H9 (cell line): ENCODE data around the gene GLS2. TPM values are rescaled to one million over a fixed set of nuclear protein-coding genes. Genes with fewer than 3 reads are reported as not detected.

Experiments
- DNase-seq: peaks from one replicate; pipeline ENCODE4 v3.0.0-alpha.2; 2017
- H2AFZ ChIP-seq: one replicate; pipeline ENCODE4 v1.6.1; 2013; ENCODE audit warnings: mild to moderate bottlenecking, low read length, control low read depth, moderate library complexity
- H2AK5ac ChIP-seq: 2 replicates; pipeline ENCODE4 v1.6.1; 2013; ENCODE audit warnings: low read length, control low read depth, mixed read lengths; ENCODE audit not compliant: insufficient read length
- H2BK120ac ChIP-seq: one replicate; pipeline ENCODE4 v1.6.1; 2013; ENCODE audit warnings: low read depth, mild to moderate bottlenecking, low read length, control low read depth, inconsistent platforms; ENCODE audit not compliant: poor library complexity, severe bottlenecking
- H2BK12ac ChIP-seq: 2 replicates; pipeline ENCODE4 v1.6.1; 2013; ENCODE audit warnings: low read length, control low read depth, mixed read lengths, low read depth; ENCODE audit not compliant: insufficient read length
- H2BK15ac ChIP-seq: 2 replicates; pipeline ENCODE4 v1.6.1; 2013; ENCODE audit warnings: low read depth, low read length, control low read depth
- H2BK20ac ChIP-seq: one replicate; pipeline ENCODE4 v1.6.1; 2013; ENCODE audit warnings: low read depth, mild to moderate bottlenecking, low read length, control low read depth, inconsistent platforms; ENCODE audit not compliant: poor library complexity, severe bottlenecking
- H2BK5ac ChIP-seq: 2 replicates; pipeline ENCODE4 v1.6.1; 2013; ENCODE audit warnings: low read length, control low read depth, mixed read lengths; ENCODE audit not compliant: insufficient read length
- H3K14ac ChIP-seq: 2 replicates; pipeline ENCODE4 v1.6.1; 2013; ENCODE audit warnings: low read length, control low read depth; ENCODE audit not compliant: insufficient read depth
- H3K18ac ChIP-seq: 2 replicates; pipeline ENCODE4 v1.6.1; 2013; ENCODE audit warnings: low read depth, mild to moderate bottlenecking, mixed read lengths, low read length, control low read depth; ENCODE audit not compliant: insufficient read length
- H3K23ac ChIP-seq: 2 replicates; pipeline ENCODE4 v1.6.1; 2013; ENCODE audit warnings: low read length, control low read depth, mixed read lengths, low read depth; ENCODE audit not compliant: insufficient read length
- H3K23me2 ChIP-seq: 2 replicates; pipeline ENCODE4 v1.6.1; 2013; ENCODE audit warnings: low read depth, mild to moderate bottlenecking, mixed read lengths, low read length, control low read depth; ENCODE audit not compliant: insufficient read length, poor library complexity, severe bottlenecking
- H3K27ac ChIP-seq: 2 replicates; pipeline ENCODE4 v1.5.1; 2013; ENCODE audit warnings: low read length, control low read depth, mixed read lengths, low read depth; ENCODE audit not compliant: insufficient read length
- H3K27me3 ChIP-seq: 2 replicates; pipeline ENCODE4 v1.6.1; 2013; ENCODE audit warnings: low read length, control low read depth, inconsistent platforms; ENCODE audit not compliant: insufficient read depth
- H3K4ac ChIP-seq: 2 replicates; pipeline ENCODE4 v1.6.1; 2013; ENCODE audit warnings: low read depth, mild to moderate bottlenecking, control low read depth, inconsistent platforms, low read length, moderate library complexity
- H3K4me1 ChIP-seq: 2 replicates; pipeline ENCODE4 v1.6.1; 2013; ENCODE audit warnings: low read length, control low read depth, inconsistent platforms; ENCODE audit not compliant: insufficient read depth
- H3K4me2 ChIP-seq: 2 replicates; pipeline ENCODE4 v1.6.1; 2013; ENCODE audit warnings: low read length, control low read depth, mixed read lengths; ENCODE audit not compliant: insufficient read length, insufficient read depth
- H3K56ac ChIP-seq: 2 replicates; pipeline ENCODE4 v1.6.1; 2013; ENCODE audit warnings: low read depth, mild to moderate bottlenecking, mixed read lengths, low read length, control low read depth; ENCODE audit not compliant: insufficient read length
- H3K79me1 ChIP-seq: 2 replicates; pipeline ENCODE4 v1.6.1; 2013; ENCODE audit warnings: low read depth, mild to moderate bottlenecking, moderate library complexity, low read length, control low read depth, inconsistent platforms; ENCODE audit not compliant: insufficient read depth, poor library complexity, severe bottlenecking
- H3K79me2 ChIP-seq: 2 replicates; pipeline ENCODE4 v1.6.1; 2013; ENCODE audit warnings: low read length, control low read depth, inconsistent platforms; ENCODE audit not compliant: insufficient read depth
- H3K9ac ChIP-seq: 2 replicates; pipeline ENCODE4 v1.6.1; 2013; ENCODE audit warnings: low read length, control low read depth, mixed read lengths; ENCODE audit not compliant: insufficient read length; ENCODE audit errors: extremely low read depth
- H3K9me3 ChIP-seq: one replicate; pipeline ENCODE4 v1.6.1; 2013; ENCODE audit warnings: low read depth, low read length, inconsistent platforms; ENCODE audit not compliant: control insufficient read depth
- H3T11ph ChIP-seq: one replicate; pipeline ENCODE4 v1.6.1; 2013; ENCODE audit warnings: mild to moderate bottlenecking, low read length, control low read depth, inconsistent platforms
- H4K20me1 ChIP-seq: one replicate; pipeline ENCODE4 v1.6.1; 2013; ENCODE audit not compliant: control insufficient read depth, insufficient read length, insufficient read depth
- H4K5ac ChIP-seq: 2 replicates; pipeline ENCODE4 v1.6.1; 2013; ENCODE audit warnings: low read depth, mild to moderate bottlenecking, mixed read lengths, low read length, control low read depth; ENCODE audit not compliant: insufficient read length
- H4K8ac ChIP-seq: replicated peaks from 2 replicates; pipeline ENCODE4 v1.6.1; 2013; ENCODE audit warnings: low read length, control low read depth, mixed read lengths, low read depth; ENCODE audit not compliant: insufficient read length
- H4K91ac ChIP-seq: 2 replicates; pipeline ENCODE4 v1.6.1; 2013; ENCODE audit warnings: low read depth, mild to moderate bottlenecking, moderate library complexity, mixed read lengths, low read length, control low read depth; ENCODE audit not compliant: insufficient read length
- H3K27ac Mint-ChIP-seq, 3 experiments: 2 replicates in 2 of 3; 3 replicates in 1 of 3; pipeline ENCODE4 v1.8.0; 2020 to 2021; ENCODE audit warnings: mixed read lengths in 3 of 3, mild to moderate bottlenecking in 1 of 3, moderate library complexity in 1 of 3
- H3K27me3 Mint-ChIP-seq: 2 replicates; pipeline ENCODE4 v1.8.0; 2021; ENCODE audit warnings: low read depth, mild to moderate bottlenecking, moderate library complexity, mixed read lengths
- H3K36me3 Mint-ChIP-seq, 3 experiments: 2 replicates in 2 of 3; 3 replicates in 1 of 3; pipeline ENCODE4 v1.8.0; 2020 to 2021; ENCODE audit warnings: low read depth in 3 of 3, mixed read lengths in 3 of 3; ENCODE audit not compliant: insufficient read depth in 1 of 3
- H3K4me1 Mint-ChIP-seq, 2 experiments: 2 replicates each; pipeline ENCODE4 v1.8.0; 2020; ENCODE audit warnings: mixed read lengths in 2 of 2
- H3K4me3 Mint-ChIP-seq, 2 experiments: 2 replicates in 1 of 2; 3 replicates in 1 of 2; pipeline ENCODE4 v1.8.0; 2020 to 2021; ENCODE audit warnings: mild to moderate bottlenecking in 2 of 2, mixed read lengths in 2 of 2, moderate library complexity in 1 of 2
- H3K9me3 Mint-ChIP-seq, 2 experiments: 2 replicates in 1 of 2; 3 replicates in 1 of 2; pipeline ENCODE4 v1.8.0; 2020; ENCODE audit warnings: mild to moderate bottlenecking in 2 of 2, mixed read lengths in 2 of 2, moderate library complexity in 1 of 2
- CTCF ChIP-seq: fragments of 200-600 bp; sonication (generic); conservative IDR thresholded peaks from 3 replicates; pipeline ENCODE4 v1.8.0; 2021; ENCODE audit warnings: antibody characterized with exemption, mild to moderate bottlenecking
- WGBS: extraction: QIAGEN DNeasy Blood & Tissue Kit; methylation state at CpG from one replicate; pipeline ENCODE4 v1.1.7; 2013; ENCODE audit warnings: missing lambda C conversion rate, low lambda C conversion rate, mixed read lengths; ENCODE audit not compliant: insufficient read length; ENCODE audit errors: extremely low coverage; 5-methylcytosine and 5-hydroxymethylcytosine counted together
- total RNA-seq: library from RNA; stranded (reverse); gene quantifications from 2 replicates; pipeline ENCODE4 v1.2.1, GENCODE V29; 2021

GLS2 gene
- total RNA-seq, 1 experiment from 2014 or later: 17.0 TPM

GRCh38 chr12:56469007-56469930 is 18.7 kb downstream of the GLS2 start:
- Histone ChIP-seq H3T11ph (no peak overlapping the region), H3K14ac (peak overlapping the region; percentile 94), H4K8ac (no peak overlapping the region), H4K91ac (peak overlapping the region; percentile 44), H2BK20ac (no peak overlapping the region), H2BK120ac (no peak overlapping the region), H3K9ac (peak overlapping the region; percentile 96), H3K23me2 (peaks cover 8% of the 10 kb centered on the region), H2BK5ac (no peak overlapping the region), H3K79me2 (peaks cover 8% of the 10 kb centered on the region; the same call in 1 of the 2 replicates), H3K9me3 (no peaks in the 10 kb centered on the region), H3K18ac (no peak overlapping the region), H3K4me1 (no peaks in the 10 kb centered on the region; the same call in 1 of the 2 replicates), H3K27ac (no peak overlapping the region), H2BK15ac (no peak overlapping the region), H4K20me1 (no peaks in the 10 kb centered on the region), H3K27me3 (no peaks in the 10 kb centered on the region), H3K79me1 (no peaks in the 10 kb centered on the region), H3K4me2 (peak overlapping the region; percentile 85), H4K5ac (no peak overlapping the region), H3K56ac (no peak overlapping the region), H2AK5ac (no peak overlapping the region), H3K23ac (no peak overlapping the region), H2BK12ac (no peak overlapping the region), H3K4ac (peak overlapping the region; percentile 59; the same call in 1 of the 2 replicates), H2AFZ (no peak overlapping the region)
- peaks cover 10 to 47% (median 28%) of the 10 kb centered on the region in 3 experiments; a peak in 6 of 7 replicates for H3K36me3 Mint-ChIP-seq
- no peak for TF ChIP-seq CTCF
- no peak for DNase-seq
- WGBS: no CpG with 5 or more reads among the region's 19 CpGs
- H3K4me3 Mint-ChIP-seq: peak overlapping the region; percentile 94
- no peaks in the 10 kb centered on the region for H3K27me3 Mint-ChIP-seq
- H3K9me3 Mint-ChIP-seq: no peaks in the 10 kb centered on the region
- peak overlapping the region; percentile 94 to 99 (median 98) for H3K27ac Mint-ChIP-seq
- H3K4me1 Mint-ChIP-seq: peaks cover 8 to 12% of the 10 kb centered on the region in 2 experiments
